SIG-M5 treated with dmso at 0.1 percent for 504 hours (cell line): ENCODE measurements around the gene TIMM17A.
"Not testable (repeated sequence)": the region's sequence is repeated elsewhere in the genome, so short reads cannot be mapped to it uniquely, and the experiment has no call there.

Source experiments
- DNase-seq: peaks from one replicate; lab custom pipeline; 2025; ENCODE audit not compliant: unreplicated experiment; lab: John Stamatoyannopoulos, UW

TIMM17A gene

DNA sequence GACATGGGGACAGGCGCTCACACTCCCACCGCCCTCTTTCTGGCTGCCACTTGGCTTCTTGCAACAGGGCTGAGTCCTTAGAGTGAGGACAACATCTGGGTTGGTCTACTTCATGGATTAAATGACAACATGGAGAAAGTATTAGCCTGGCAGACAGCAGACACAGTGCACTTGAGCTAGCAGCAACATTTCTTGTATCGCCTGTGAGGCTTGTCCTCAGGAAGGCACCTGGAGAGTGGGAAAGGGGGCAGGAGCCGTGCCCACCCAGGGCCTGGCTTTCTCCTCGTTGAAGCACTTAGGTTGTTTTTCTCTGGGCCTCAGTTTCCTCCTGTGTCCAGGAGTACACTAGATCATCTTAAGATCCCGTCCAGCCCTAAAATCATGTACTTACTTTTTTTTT, 58.8 kb downstream of the TIMM17A start:
- DNase-seq: no peak

DNA sequence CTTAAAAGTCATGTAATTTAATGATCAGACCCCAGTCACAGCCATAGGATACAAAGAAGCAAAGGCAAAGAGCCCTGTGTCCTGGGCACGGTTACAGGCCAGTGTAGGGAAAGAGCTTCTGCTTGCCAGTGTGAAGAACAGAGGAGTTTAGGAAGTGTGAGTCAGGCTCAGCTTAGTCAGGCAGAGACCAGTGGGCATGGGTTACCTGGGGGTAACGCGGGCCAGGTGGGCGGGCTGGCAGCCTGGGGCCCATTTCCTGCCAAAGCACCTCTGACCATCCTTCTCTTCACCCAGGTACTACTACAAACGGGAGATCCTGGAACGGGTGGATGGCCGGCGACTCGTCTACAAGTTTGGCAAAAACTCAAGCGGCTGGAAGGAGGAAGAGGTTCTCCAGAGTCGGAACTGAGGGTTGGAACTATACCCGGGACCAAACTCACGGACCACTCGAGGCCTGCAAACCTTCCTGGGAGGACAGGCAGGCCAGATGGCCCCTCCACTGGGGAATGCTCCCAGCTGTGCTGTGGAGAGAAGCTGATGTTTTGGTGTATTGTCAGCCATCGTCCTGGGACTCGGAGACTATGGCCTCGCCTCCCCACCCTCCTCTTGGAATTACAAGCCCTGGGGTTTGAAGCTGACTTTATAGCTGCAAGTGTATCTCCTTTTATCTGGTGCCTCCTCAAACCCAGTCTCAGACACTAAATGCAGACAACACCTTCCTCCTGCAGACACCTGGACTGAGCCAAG, 59.8 kb downstream of the TIMM17A start:
- no peak for DNase-seq

DNA sequence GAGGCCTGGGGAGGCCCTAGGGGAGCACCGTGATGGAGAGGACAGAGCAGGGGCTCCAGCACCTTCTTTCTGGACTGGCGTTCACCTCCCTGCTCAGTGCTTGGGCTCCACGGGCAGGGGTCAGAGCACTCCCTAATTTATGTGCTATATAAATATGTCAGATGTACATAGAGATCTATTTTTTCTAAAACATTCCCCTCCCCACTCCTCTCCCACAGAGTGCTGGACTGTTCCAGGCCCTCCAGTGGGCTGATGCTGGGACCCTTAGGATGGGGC, 60.3 kb downstream of the TIMM17A start:
- no peak for DNase-seq

DNA sequence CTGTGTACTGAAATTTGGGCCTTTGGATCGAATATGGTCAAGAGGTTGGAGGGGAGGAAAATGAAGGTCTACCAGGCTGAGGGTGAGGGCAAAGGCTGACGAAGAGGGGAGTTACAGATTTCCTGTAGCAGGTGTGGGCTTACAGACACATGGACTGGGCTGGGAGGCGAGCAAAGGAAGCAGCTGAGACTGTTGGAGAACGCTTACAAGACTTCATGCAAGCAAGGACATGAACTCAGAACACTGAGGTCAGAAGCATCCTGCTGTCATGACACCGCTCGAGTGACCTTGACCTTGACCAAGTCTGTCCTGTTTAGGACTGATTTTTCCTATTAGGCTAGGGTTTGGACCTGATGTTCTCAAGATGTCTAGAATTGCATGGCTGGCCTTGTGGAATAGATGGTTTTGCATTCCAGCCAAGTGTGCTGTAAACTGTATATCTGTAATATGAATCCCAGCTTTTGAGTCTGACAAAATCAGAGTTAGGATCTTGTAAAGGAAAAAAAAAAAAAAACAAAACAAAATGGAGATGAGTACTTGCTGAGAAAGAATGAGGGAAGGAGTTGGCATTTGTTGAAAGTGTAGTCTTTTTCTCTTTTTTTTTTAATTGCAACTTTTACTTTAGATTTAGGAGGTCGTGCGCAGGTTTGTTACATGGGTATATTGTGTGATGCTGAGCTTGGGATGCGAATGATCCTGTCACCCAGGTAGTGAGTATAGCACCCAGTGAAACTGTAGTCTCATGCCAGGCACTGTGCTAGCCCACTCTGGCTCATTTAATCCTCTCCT, 60.9 kb downstream of the TIMM17A start:
- DNase-seq: no peak

DNA sequence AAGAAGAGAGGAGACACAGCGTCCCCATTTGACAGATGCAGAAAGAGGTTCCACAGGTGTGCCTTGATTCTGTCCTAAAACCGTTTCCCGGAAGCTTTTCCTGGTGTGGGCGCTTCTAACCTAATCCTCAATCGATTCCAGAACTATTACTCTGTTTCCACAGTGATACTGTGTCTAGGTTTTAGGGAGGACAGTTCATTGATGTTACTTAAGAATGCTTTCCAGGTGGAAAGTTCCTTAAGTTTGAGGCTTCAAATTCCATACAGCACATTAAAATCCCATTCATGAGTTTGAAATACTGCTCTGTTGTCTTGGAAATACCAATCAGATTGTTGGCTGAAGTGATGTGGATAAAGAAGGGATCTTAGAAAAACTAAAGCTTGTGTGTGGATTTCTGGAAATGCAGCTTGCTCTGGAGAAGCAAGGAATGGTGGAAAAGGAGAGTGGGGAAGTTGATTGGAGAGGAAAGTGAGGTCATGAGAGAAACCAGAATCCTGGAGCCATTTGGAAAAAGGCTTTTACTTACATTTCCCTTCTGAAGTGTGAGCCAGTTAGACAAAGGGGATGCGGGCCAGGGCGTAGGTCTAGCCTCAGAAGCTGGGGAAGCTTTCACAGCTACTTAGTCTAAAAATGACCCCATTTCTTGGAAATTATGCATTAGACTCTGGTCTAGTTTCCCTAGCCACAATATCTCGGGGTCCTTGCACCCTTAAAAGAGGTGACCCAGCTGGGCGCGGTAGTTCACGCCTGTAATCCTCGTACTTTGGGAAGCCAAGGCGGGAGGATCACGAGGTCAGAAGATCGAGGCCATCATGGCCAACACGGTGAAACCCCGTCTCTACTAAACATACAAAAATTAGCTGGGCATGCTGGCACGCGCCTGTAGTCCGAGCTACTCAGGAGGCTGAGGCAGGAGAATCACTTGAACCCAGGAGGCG, 61.8 kb downstream of the TIMM17A start:
- no peak for DNase-seq

DNA sequence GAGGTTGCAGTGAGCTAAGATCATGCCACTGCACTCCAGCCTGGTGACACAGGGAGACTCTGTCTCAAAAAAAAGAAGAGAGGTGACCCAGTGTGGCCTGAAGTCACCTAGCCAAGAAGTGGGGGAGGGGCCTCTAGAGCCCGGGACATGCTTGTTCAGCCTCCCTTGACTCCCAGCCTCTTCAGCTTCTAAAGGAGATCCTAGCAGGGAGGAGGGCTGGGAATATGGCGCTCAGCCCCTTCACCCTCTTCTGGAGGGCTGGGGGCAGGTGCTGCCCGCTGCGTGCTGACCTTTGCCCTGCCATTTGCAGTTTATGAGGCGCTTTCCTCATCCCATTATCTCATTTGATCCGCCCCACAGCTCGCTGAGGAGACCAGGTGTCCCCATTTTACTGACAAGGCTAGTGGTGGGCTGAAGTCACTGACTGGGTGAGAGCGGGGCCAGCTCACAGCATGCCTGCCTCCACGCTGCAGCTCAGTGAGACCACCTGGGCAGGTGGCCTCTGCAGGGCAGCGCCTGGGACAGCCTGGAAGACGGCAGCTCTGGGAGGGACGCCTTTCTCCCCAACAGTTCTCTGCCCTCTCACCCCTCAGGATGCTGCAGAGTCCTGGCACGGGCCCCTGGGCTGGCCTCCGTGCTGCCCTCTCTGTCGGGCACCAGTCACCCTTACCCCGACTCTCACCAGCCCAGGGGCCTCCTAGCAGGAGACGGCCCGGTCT, 62.6 kb downstream of the TIMM17A start:
- DNase-seq: no peak

DNA sequence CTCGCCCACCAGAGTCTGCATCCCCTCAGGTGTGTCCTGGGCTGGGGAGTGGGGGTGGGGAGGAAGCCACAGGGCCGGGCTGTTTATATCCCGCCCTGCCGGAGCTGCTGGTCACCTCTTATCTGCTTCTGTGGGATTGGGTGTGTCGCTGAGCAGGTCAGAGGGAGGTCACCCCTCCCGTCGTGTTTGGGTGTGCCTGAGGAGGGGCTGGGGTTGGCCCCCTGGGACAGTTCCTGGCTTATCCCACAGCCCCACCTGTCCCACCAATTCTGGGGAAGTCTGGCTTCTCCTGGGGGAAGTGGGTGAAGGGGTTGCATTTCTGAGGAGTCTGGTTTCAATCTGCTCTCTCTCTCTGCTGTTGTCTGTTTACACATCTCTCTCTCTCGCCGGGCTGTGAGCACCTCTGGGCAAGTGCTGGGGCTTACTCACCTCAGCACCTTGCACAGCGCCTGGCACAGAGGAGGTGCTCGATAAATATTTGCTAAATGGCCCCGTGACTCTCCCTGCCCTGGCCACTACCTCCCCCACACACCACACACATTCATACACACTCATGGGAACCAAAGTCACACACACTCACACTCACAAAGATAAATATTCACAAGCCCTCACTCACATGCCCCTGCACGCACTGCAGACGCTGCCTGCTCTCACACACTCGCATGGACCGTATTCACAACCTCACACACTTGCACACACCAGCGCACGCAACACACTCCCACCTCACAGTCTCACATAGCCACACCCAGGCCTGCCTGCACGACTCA, 63.3 kb downstream of the TIMM17A start:
- DNase-seq: peak; percentile 87

DNA sequence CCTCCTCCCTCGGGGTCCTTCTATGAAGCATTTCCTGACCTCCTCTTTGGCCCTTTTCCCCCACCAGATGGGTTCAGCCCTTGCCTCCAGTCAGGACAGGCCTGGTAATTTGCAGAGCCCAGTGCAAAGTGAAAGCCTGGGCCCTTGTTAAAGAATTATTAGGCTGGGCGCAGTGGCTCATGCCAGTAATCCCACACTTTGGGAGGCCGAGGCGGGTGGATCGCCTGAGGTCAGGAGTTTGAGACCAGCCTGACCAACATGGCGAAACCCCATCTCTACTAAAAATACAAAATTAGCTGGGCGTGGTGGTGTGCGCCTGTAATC, 63.9 kb downstream of the TIMM17A start:
- DNase-seq: not testable (repeated sequence)
